SU-DHL-6 (cell line): ENCODE results near the gene TMTC1.

Experiments used
- H2AFZ ChIP-seq: fragments of 200-600 bp; sonication (generic); 2 replicates; pipeline ENCODE4 v1.6.1; 2014; ENCODE audit warnings: low read depth, mild to moderate bottlenecking, moderate library complexity, mixed read lengths, antibody characterized with exemption, low read length; ENCODE audit not compliant: severe bottlenecking
- H3F3A ChIP-seq: fragments of 200-600 bp; shearing (Covaris generic); 2 replicates; pipeline ENCODE4 v1.6.0; 2016; ENCODE audit warnings: antibody characterized with exemption, mild to moderate bottlenecking; ENCODE audit not compliant: insufficient read depth
- H3K27ac ChIP-seq: fragments of 200-600 bp; sonication (generic); 2 replicates; pipeline ENCODE4 v1.5.1; 2016; ENCODE audit warnings: low read depth, mild to moderate bottlenecking, low read length, moderate library complexity, mixed read lengths
- H3K27me3 ChIP-seq: fragments of 200-600 bp; sonication (generic), shearing (Covaris generic); 2 replicates; pipeline ENCODE4 v1.6.0; 2014; ENCODE audit warnings: mild to moderate bottlenecking, low read length
- H3K36me3 ChIP-seq: fragments of 200-600 bp; sonication (generic); 2 replicates; pipeline ENCODE4 v1.6.1; 2014; ENCODE audit warnings: mild to moderate bottlenecking, low read length, mixed read lengths
- H3K4me2 ChIP-seq: fragments of 300-600, 200-600 bp; shearing (Covaris generic), sonication (generic); 2 replicates; pipeline ENCODE4 v1.6.0; 2014; ENCODE audit warnings: low read length, low read depth, mild to moderate bottlenecking; ENCODE audit not compliant: poor library complexity, severe bottlenecking
- H3K4me3 ChIP-seq: fragments of 200-600 bp; sonication (generic); 2 replicates; pipeline ENCODE4 v1.5.1; 2014; ENCODE audit warnings: antibody characterized with exemption, low read length, mild to moderate bottlenecking, mixed read lengths; ENCODE audit not compliant: insufficient read depth, poor library complexity, severe bottlenecking
- H3K79me2 ChIP-seq: fragments of 200-600 bp; sonication (generic); 2 replicates; pipeline ENCODE4 v1.6.1; 2014; ENCODE audit warnings: mild to moderate bottlenecking, low read length, moderate library complexity; ENCODE audit not compliant: insufficient read depth
- H3K9ac ChIP-seq: fragments of 200-600 bp; sonication (generic); 2 replicates; pipeline ENCODE4 v1.7.0; 2014; ENCODE audit warnings: mild to moderate bottlenecking, low read length
- H3K9me2 ChIP-seq: fragments of 200-600 bp; sonication (generic); replicated peaks from 2 replicates; pipeline ENCODE4 v1.6.1; 2014; ENCODE audit warnings: low read length; ENCODE audit not compliant: insufficient read depth
- H3K9me3 ChIP-seq: fragments of 200-600 bp; sonication (generic); 2 replicates; pipeline ENCODE4 v1.6.1; 2014; ENCODE audit warnings: low read length, mixed read lengths; ENCODE audit not compliant: insufficient read depth
- H4K20me1 ChIP-seq: fragments of 200-600 bp; sonication (generic); 2 replicates; pipeline ENCODE4 v1.6.1; 2014; ENCODE audit warnings: low read depth, mild to moderate bottlenecking, antibody characterized with exemption, low read length, moderate library complexity, mixed read lengths
- CTCF ChIP-seq: fragments of 200-600 bp; sonication (generic); IDR thresholded peaks from one replicate; pipeline ENCODE4 v1.5.1; 2017; ENCODE audit warnings: antibody characterized with exemption, mild to moderate bottlenecking, low read length, moderate library complexity; ENCODE audit not compliant: insufficient read depth, poor library complexity, severe bottlenecking
- EZH2phosphoT487 ChIP-seq: fragments of 200-600 bp; sonication (generic), shearing (Covaris generic); conservative IDR thresholded peaks from 2 replicates; pipeline ENCODE4 v1.6.1; 2018; ENCODE audit warnings: mild to moderate bottlenecking, antibody characterized with exemption, low read length, moderate library complexity, mixed read lengths

TMTC1 gene

GRCh38 chr12:29671742-29672141 lies 112.0 kb downstream of the TMTC1 start:
- Histone ChIP-seq H3K9me2 (no peaks in the 10 kb centered on the region), H3K27me3 (no peaks in the 10 kb centered on the region), H3K9me3 (no peaks in the 10 kb centered on the region), H3K79me2 (no peaks in the 10 kb centered on the region), H3K9ac (no peak overlapping the region), H3K27ac (no peak overlapping the region), H3F3A (no peaks in the 10 kb centered on the region), H3K4me2 (no peak overlapping the region), H2AFZ (no peak overlapping the region), H3K4me3 (no peak overlapping the region), H4K20me1 (no peaks in the 10 kb centered on the region), H3K36me3 (no peaks in the 10 kb centered on the region)
- TF ChIP-seq EZH2phosphoT487 (no peak), CTCF (no peak)

GRCh38 chr12:29667011-29667410 lies 116.7 kb downstream of the TMTC1 start:
- H3K79me2 ChIP-seq = no peaks in the 10 kb centered on the region
- no peak for TF ChIP-seq CTCF
- H3K4me3 ChIP-seq = no peak overlapping the region
- H3K9ac ChIP-seq = no peak overlapping the region
- no peaks in the 10 kb centered on the region for H4K20me1 ChIP-seq
- no peaks in the 10 kb centered on the region for H3K36me3 ChIP-seq
- H3K4me2 ChIP-seq = no peak overlapping the region
- no peaks in the 10 kb centered on the region for H3F3A ChIP-seq
- no peak overlapping the region for H2AFZ ChIP-seq
- no peak overlapping the region for H3K27ac ChIP-seq
- H3K27me3 ChIP-seq = no peaks in the 10 kb centered on the region
- H3K9me3 ChIP-seq = no peaks in the 10 kb centered on the region
- no peaks in the 10 kb centered on the region for H3K9me2 ChIP-seq

GRCh38 chr12:29665107-29665506 lies 118.6 kb downstream of the TMTC1 start:
- Histone ChIP-seq H3K4me3 (no peak overlapping the region), H4K20me1 (no peaks in the 10 kb centered on the region), H3K27me3 (no peaks in the 10 kb centered on the region), H3K9me2 (no peaks in the 10 kb centered on the region), H3K4me2 (no peak overlapping the region), H3K9ac (no peak overlapping the region), H3K36me3 (no peaks in the 10 kb centered on the region), H3F3A (no peaks in the 10 kb centered on the region), H3K27ac (no peak overlapping the region), H3K79me2 (no peaks in the 10 kb centered on the region), H3K9me3 (no peaks in the 10 kb centered on the region), H2AFZ (no peak overlapping the region)
- TF ChIP-seq EZH2phosphoT487 (no peak), CTCF (no peak)

- no peaks in the 10 kb centered on the region for H3K27me3 ChIP-seq
- no peaks in the 10 kb centered on the region for H3K79me2 ChIP-seq
- H3K27ac ChIP-seq = no peak overlapping the region
- H3K4me3 ChIP-seq = no peak overlapping the region
- no peaks in the 10 kb centered on the region for H3K36me3 ChIP-seq
- H2AFZ ChIP-seq = no peak overlapping the region
- no peak for TF ChIP-seq CTCF
- no peak for TF ChIP-seq EZH2phosphoT487
- H3K9me3 ChIP-seq = no peaks in the 10 kb centered on the region
- H4K20me1 ChIP-seq = no peaks in the 10 kb centered on the region
- no peak overlapping the region for H3K9ac ChIP-seq
- H3K9me2 ChIP-seq = no peaks in the 10 kb centered on the region
- no peaks in the 10 kb centered on the region for H3F3A ChIP-seq
- no peak overlapping the region for H3K4me2 ChIP-seq
Observed at GRCh38 chr12:29662734-29663323, 120.9 kb downstream of the TMTC1 start.
